ENCODE measurements around the gene POLD1. TPM values are rescaled to one million over a fixed set of nuclear protein-coding genes. Genes with fewer than 3 reads are reported as not detected.
"Not testable (repeated sequence)": the region's sequence is repeated elsewhere in the genome, so short reads cannot be mapped to it uniquely, and the experiment has no call there.

Gene POLD1
- 43.6 and 91.8 TPM in 2 replicates for total RNA-seq (ENCODE audit: low replicate concordance)
- long read RNA-seq, partial matches to known transcripts = 2 of 6 reads
- long read RNA-seq, other reads (novel, unspliced or antisense) = 2 of 6 reads

DNA sequence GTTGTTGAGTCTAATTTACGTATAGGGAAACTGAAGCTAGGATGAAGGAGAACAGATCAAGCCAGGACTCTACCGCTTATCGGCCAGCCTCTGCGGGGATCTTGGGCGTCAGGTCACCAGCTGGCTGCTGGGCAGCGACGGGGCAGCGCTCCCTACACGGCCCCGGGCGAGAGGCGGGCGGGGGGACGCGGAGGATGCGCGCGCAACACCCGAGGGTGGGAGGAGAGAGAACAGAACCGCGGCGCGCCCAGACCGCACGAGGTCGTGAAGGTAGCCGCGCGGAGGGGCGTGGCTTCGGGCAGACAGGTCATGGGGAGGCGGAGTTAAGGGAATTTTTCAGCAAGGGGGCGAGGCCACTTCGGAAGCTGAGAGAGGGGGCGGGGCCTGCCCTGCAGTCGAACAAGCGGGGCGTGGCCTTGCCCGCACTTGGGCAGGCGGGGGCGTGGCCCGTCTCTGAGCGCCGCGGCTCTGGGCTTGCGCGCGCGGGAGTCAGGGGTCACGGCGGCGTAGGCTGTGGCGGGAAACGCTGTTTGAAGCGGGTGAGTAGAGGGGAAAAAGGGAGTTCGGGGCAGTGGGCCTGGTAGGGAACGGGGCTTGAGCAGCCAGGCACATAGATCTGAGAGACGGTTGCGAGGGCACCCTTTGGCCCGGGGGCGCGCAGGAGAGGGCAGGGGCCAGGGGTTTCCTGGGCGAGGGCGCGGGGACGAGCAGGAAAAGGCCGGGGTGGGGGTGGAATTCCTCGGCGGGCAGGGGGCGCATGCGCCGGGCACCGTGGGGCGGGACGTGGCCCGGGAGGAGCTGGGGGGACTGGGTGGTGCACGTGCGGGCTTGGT lies at the start of gene POLD1:
Gene POLD1 (plus strand): TSS at position 496 of the 833 bp plus-strand sequence. CDS start 14,505 bp downstream, outside the sequence.
- H3K27me3 Mint-ChIP-seq = no peaks in the 10 kb centered on the region
- H3K36me3 Mint-ChIP-seq = peaks cover 8% of the 10 kb centered on the region
- TF ChIP-seq, protein P1, sequence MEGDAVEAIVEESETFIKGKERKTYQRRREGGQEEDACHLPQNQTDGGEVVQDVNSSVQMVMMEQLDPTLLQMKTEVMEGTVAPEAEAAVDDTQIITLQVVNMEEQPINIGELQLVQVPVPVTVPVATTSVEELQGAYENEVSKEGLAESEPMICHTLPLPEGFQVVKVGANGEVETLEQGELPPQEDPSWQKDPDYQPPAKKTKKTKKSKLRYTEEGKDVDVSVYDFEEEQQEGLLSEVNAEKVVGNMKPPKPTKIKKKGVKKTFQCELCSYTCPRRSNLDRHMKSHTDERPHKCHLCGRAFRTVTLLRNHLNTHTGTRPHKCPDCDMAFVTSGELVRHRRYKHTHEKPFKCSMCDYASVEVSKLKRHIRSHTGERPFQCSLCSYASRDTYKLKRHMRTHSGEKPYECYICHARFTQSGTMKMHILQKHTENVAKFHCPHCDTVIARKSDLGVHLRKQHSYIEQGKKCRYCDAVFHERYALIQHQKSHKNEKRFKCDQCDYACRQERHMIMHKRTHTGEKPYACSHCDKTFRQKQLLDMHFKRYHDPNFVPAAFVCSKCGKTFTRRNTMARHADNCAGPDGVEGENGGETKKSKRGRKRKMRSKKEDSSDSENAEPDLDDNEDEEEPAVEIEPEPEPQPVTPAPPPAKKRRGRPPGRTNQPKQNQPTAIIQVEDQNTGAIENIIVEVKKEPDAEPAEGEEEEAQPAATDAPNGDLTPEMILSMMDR (conservative IDR thresholded peaks at IDR 0.05) = no peak
- DNase-seq (ENCODE audit: extremely low spot score, unreplicated experiment) = peak; percentile 99
- H3K4me1 Mint-ChIP-seq (ENCODE audit: unreplicated experiment) = peaks cover 23% of the 10 kb centered on the region
- H3K4me3 Mint-ChIP-seq = peak within 1 kb of the TSS; percentile 98
- peak within 1 kb of the TSS; percentile 97 for H3K27ac Mint-ChIP-seq
- no peaks in the 10 kb centered on the region for H3K9me3 Mint-ChIP-seq

DNA sequence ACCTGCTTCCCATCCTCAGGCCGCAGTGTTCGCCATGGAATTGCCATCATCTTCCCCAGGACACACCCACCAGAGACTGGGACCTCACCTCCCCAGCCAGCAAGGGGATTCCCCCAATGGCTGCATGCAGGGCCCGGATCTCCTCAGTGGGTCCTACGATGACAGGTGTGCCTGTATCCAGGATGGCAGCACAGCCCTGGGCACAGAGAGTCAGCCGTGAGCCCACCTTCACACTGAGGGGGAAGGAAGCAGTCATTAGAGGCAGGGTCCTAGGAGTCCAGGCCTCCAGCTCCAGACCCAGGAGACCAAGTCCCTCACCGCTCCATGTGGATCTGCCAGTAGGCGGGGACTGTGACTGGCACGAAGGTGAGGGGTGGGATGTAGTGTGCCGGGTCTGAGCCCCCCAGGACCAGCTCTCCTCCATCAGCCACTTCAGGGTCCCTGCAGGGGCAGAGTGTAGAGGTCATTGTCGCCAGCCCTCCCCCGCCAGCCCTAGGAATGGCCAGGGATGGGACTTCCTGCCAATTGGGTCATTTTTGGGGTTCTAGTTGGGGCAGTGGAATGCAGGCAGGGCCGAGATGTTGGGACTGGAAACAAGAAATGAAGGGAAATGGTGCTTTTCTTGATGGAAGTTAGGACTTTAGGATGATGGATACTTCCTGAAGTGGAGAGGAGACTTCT lies 49.3 kb upstream of the POLD1 start:
- H3K36me3 Mint-ChIP-seq = peaks cover 8% of the 10 kb centered on the region
- peaks cover 9% of the 10 kb centered on the region for H3K9me3 Mint-ChIP-seq
- H3K27ac Mint-ChIP-seq = peak overlapping the region; percentile 97
- DNase-seq (ENCODE audit: extremely low spot score, unreplicated experiment) = no peak
- H3K27me3 Mint-ChIP-seq = peaks cover 14% of the 10 kb centered on the region
- TF ChIP-seq, protein P1 (conservative IDR thresholded peaks at IDR 0.05) = no peak
- H3K4me1 Mint-ChIP-seq (ENCODE audit: unreplicated experiment) = peaks cover 17% of the 10 kb centered on the region
- peak overlapping the region; percentile 68 for H3K4me3 Mint-ChIP-seq

DNA sequence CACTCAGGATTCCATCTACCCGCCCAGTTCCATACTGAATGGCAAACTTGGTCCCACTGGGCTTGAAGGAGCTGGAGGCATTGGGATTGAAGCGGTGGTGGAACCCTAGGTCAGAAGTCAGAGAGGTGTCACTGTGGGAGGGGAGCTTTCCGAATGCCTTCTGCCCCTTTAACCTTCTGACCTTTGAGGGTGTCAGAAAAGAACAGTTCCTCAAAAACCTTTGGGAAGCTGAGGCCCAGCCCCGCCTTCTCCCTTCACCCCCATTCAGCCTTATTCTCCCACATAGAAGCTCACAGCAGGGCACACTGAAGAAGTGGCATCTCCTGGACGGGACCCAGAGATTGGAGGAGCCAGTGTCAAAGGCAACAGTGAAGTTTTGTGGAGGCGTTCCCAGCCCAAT lies 47.1 kb upstream of the POLD1 start:
- not testable (repeated sequence) for H3K4me3 Mint-ChIP-seq; H3K36me3 Mint-ChIP-seq; H3K27me3 Mint-ChIP-seq; H3K9me3 Mint-ChIP-seq; DNase-seq (ENCODE audit: extremely low spot score, unreplicated experiment); H3K27ac Mint-ChIP-seq
- H3K4me1 Mint-ChIP-seq (ENCODE audit: unreplicated experiment) = peaks cover 12% of the 10 kb centered on the region

DNA sequence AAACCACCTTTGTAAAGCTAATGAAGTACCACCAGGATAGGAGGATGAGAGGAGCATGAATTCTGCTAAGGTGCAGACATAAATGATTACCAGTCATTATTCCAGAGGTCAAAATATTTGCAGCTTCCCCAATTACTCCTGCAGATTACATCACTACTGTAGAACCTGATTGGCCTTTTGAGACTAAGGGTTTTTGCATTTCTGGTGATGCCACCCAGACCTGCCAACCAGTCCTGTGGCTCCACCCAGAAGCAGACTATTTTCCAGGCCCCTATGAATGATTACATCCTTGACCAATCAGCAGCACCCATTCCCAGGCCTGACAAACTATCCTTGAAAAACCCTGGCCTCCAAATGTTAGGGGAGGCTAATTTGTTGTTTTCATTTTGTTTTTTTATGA lies 43.8 kb upstream of the POLD1 start:
- Mint-ChIP-seq H3K4me1 (ENCODE audit: unreplicated experiment) (peaks cover 5% of the 10 kb centered on the region), H3K4me3 (no peak overlapping the region), H3K9me3 (peaks cover 6% of the 10 kb centered on the region), H3K36me3 (peaks cover 14% of the 10 kb centered on the region), H3K27me3 (no peaks in the 10 kb centered on the region), H3K27ac (no peak overlapping the region)
- DNase-seq (ENCODE audit: extremely low spot score, unreplicated experiment) = no peak
- TF ChIP-seq, protein P1 (conservative IDR thresholded peaks at IDR 0.05) = no peak

DNA sequence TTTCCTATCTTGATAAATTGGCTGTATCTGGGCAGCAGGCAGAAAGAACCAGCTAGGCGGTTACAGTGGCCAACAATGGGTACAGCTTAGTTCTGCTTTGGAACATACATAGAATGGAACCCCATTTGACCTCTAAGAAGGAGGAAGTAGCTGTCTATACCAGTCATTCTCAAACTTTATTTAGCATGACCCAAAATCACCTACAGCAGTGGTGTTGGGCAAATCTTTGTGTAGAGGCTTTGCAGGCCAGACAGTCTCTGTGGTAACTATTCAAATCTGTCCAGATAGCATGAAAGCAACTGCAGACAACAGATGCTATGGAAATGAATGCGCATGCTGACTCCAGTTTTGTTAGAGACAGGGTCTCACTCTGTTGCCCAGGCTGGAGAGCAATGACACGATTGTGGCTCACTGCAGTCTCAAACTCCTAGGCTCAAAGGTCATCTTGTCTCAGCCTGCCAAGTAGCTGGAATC lies 43.0 kb upstream of the POLD1 start:
- Mint-ChIP-seq H3K36me3 (peaks cover 11% of the 10 kb centered on the region), H3K9me3 (no peaks in the 10 kb centered on the region), H3K27ac (no peak overlapping the region), H3K27me3 (no peaks in the 10 kb centered on the region), H3K4me1 (ENCODE audit: unreplicated experiment) (no peaks in the 10 kb centered on the region), H3K4me3 (no peak overlapping the region)
- DNase-seq (ENCODE audit: extremely low spot score, unreplicated experiment) = no peak
- TF ChIP-seq, protein P1 (conservative IDR thresholded peaks at IDR 0.05) = no peak
